Breast epithelium (tissue), 4 donors: ENCODE results near the gene AGR2. TPM values are rescaled to one million over a fixed set of nuclear protein-coding genes. Genes with fewer than 3 reads are reported as not detected.

Experiments used
- DNase-seq, 2 donors: peaks; one replicate each; pipeline ENCODE4 v3.0.0-alpha.2; 2019; ENCODE audit warnings: low spot score in 2 of 2
- H3K27ac ChIP-seq, 2 donors: fragments of 200-600 bp; sonication (generic) in 1 of 2; one replicate each; pipeline ENCODE4 v1.5.1; 2016 to 2019; ENCODE audit warnings: mild to moderate bottlenecking in 1 of 2
- H3K27me3 ChIP-seq, 2 donors: fragments of 200-600 bp; sonication (generic) in 1 of 2; one replicate each; pipeline versions ENCODE4 v1.5.1 to v1.6.0; 2017 to 2019; ENCODE audit warnings: control low read depth in 1 of 2, mild to moderate bottlenecking in 1 of 2
- H3K36me3 ChIP-seq: fragments of 200-600 bp; one replicate; pipeline ENCODE4 v1.5.1; 2019
- H3K4me1 ChIP-seq, 2 donors: fragments of 200-600 bp; sonication (generic); one replicate each; pipeline ENCODE4 v1.5.1; 2016 to 2019; ENCODE audit warnings: control low read depth in 1 of 2
- H3K4me3 ChIP-seq, 3 donors: fragments of 200-600 bp; sonication (generic); 1 replicate in 2 of 3; 2 replicates in 1 of 3; pipeline ENCODE4 v1.5.1; 2016 to 2019; ENCODE audit warnings: mild to moderate bottlenecking in 3 of 3, moderate library complexity in 2 of 3
- H3K9me3 ChIP-seq, 2 donors: fragments of 200-600 bp; sonication (generic) in 1 of 2; one replicate each; pipeline ENCODE4 v1.5.1; 2016 to 2019; ENCODE audit warnings: control low read depth in 1 of 2
- CTCF ChIP-seq, 3 donors: fragments of 450-650 bp; IDR thresholded peaks; one replicate each; pipeline ENCODE4 v1.5.1; 2016 to 2017; ENCODE audit warnings: antibody characterized with exemption in 3 of 3, mild to moderate bottlenecking in 3 of 3, moderate library complexity in 3 of 3
- POLR2A ChIP-seq: fragments of 450-650 bp; IDR thresholded peaks from one replicate; pipeline ENCODE4 v1.6.1; 2016; ENCODE audit warnings: antibody characterized with exemption, mild to moderate bottlenecking, moderate library complexity
- POLR2AphosphoS5 ChIP-seq, 3 donors: sonication (generic); formaldehyde crosslinking; IDR thresholded peaks; one replicate each; pipeline ENCODE4 v1.6.1; 2017; ENCODE audit warnings: antibody characterized with exemption in 3 of 3
- intact Hi-C: fragments of 100-400 bp; cut with DNase I; formaldehyde crosslinking; loops from one replicate; pipeline ENCODE4 v1.15.1; 2023; ENCODE audit warnings: low total_unique reads
- total RNA-seq, 3 donors: library from RNA; depleted of rRNA; stranded (reverse); fragments of >200 nt; gene quantifications; one replicate each; pipeline ENCODE4 v1.1.0, GENCODE V29; 2016

AGR2 gene
- total RNA-seq, 3 donors from 2014 or later = 72.8 to 156 TPM; not detected in 1

DNA sequence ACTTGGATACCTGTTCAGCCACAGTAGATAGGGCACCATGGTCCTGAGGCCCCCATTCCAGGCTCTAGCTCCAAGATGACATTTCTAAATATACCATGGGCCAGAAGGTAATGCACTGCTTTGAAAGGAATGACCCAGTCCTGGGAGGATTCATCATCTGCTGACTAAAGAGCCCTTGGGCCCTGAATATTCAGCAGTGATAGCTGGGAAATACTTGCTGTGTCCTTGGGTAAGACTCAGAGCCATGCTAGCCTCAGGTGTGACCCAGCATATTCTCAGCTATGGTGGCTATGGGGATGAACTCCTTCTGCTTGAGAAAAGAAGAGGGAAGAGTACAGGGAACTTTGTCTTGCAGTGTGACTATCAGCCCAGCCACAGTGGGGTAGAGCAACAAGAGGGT is 21.3 kb upstream of the AGR2 start:
- Histone ChIP-seq H3K4me1 (no peaks in the 10 kb centered on the region), H3K9me3 (peaks cover 0 to 4% of the 10 kb centered on the region in 2 donors), H3K4me3 (no peak overlapping the region), H3K36me3 (no peaks in the 10 kb centered on the region), H3K27me3 (no peaks in the 10 kb centered on the region), H3K27ac (no peak overlapping the region)
- DNase-seq = no peak
- TF ChIP-seq POLR2AphosphoS5 (IDR thresholded peaks at IDR 0.05) (no peak), CTCF (IDR thresholded peaks at IDR 0.05) (no peak), POLR2A (no peak)
- intact Hi-C loops = no loop called here

GRCh38 chr7:16822029-16822428 is 17.2 kb upstream of the AGR2 start:
- Histone ChIP-seq H3K4me1 (no peaks in the 10 kb centered on the region), H3K36me3 (no peaks in the 10 kb centered on the region), H3K4me3 (no peak overlapping the region), H3K9me3 (no peaks in the 10 kb centered on the region), H3K27me3 (no peaks in the 10 kb centered on the region), H3K27ac (no peak overlapping the region)
- TF ChIP-seq CTCF (IDR thresholded peaks at IDR 0.05) = no peak
- no peak for TF ChIP-seq POLR2AphosphoS5 (IDR thresholded peaks at IDR 0.05)
- TF ChIP-seq POLR2A = no peak
- intact Hi-C loops = no loop called here
- no peak for DNase-seq

DNA sequence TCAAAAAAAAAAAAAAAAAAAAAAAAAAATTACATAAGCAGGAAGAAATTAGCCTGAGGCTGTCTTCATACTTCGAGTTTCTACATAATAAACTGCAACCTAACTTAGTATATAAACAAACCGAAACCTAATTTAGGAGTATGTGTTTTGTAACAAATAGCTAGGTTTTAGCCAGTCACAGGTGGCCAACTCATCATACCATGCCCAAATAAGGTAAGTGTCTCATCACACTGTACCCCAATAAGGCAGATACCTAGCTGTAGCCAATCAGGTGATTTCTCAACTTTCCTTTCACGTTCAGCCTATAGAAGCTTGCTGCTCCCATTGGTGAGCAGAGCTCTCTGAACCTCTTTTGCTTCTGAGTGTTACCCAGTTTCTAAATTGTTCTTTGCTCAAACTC is 13.9 kb upstream of the AGR2 start:
- TF ChIP-seq POLR2A (no peak), POLR2AphosphoS5 (IDR thresholded peaks at IDR 0.05) (no peak), CTCF (IDR thresholded peaks at IDR 0.05) (no peak)
- intact Hi-C loops = no loop called here
- no peak for DNase-seq

GRCh38 chr7:16817536-16817935 is 12.7 kb upstream of the AGR2 start:
- H3K9me3 ChIP-seq = no peaks in the 10 kb centered on the region
- intact Hi-C loops = no loop called here

More for the DNA sequence above, 13.9 kb upstream of the AGR2 start:
- no peaks in the 10 kb centered on the region for H3K4me1 ChIP-seq
- H3K27ac ChIP-seq = no peak overlapping the region
- no peaks in the 10 kb centered on the region for H3K9me3 ChIP-seq
- H3K27me3 ChIP-seq = no peaks in the 10 kb centered on the region
- no peaks in the 10 kb centered on the region for H3K36me3 ChIP-seq
- H3K4me3 ChIP-seq = no peak overlapping the region

GRCh38 chr7:16816824-16817223 is 12.0 kb upstream of the AGR2 start:
- Histone ChIP-seq H3K9me3 (no peaks in the 10 kb centered on the region), H3K36me3 (no peaks in the 10 kb centered on the region), H3K4me1 (no peaks in the 10 kb centered on the region), H3K27me3 (no peaks in the 10 kb centered on the region), H3K4me3 (no peak overlapping the region), H3K27ac (no peak overlapping the region)
- no peak for DNase-seq
- TF ChIP-seq CTCF (IDR thresholded peaks at IDR 0.05) (no peak), POLR2AphosphoS5 (IDR thresholded peaks at IDR 0.05) (no peak)
- intact Hi-C loops = no loop called here

More at GRCh38 chr7:16817536-16817935, 12.7 kb upstream of the AGR2 start:
- Histone ChIP-seq H3K4me3 (no peak overlapping the region), H3K27ac (no peak overlapping the region), H3K36me3 (no peaks in the 10 kb centered on the region), H3K27me3 (no peaks in the 10 kb centered on the region), H3K4me1 (no peaks in the 10 kb centered on the region)
- DNase-seq = no peak
- TF ChIP-seq CTCF (IDR thresholded peaks at IDR 0.05) (no peak), POLR2A (no peak), POLR2AphosphoS5 (IDR thresholded peaks at IDR 0.05) (no peak)
